Activated CD8-positive, alpha-beta memory T cell treated with anti-CD3 and anti-CD28 coated beads, Interleukin-2, amount 10 ng/mL, durations not matched to agents 7 days and 5 days (primary cell): ENCODE measurements around the gene C5. TPM values are rescaled to one million over a fixed set of nuclear protein-coding genes. Genes with fewer than 3 reads are reported as not detected.
A peak's percentile ranks its signal among the peaks of the same experiment; 100 is the strongest.

Experiments
- ATAC-seq: fragments of 150-1000 bp; cut with Tn5 transposase; one replicate; pipeline ENCODE4 v1.10.0; 2021; ENCODE audit warnings: moderate library complexity
- CTCF ChIA-PET: fragments of 350-600 bp; sonication (Branson Sonifier 250); formaldehyde crosslinking; loops from one replicate; lab custom pipeline; 2021; ENCODE audit warnings: antibody characterized with exemption; lab: Charles Lee
- DNase-seq: peaks from one replicate; pipeline ENCODE4 v3.0.0-alpha.2; 2020
- H3K27ac Mint-ChIP-seq: one replicate; pipeline ENCODE4 v1.8.0; 2021; ENCODE audit warnings: mild to moderate bottlenecking, mixed read lengths
- H3K27me3 Mint-ChIP-seq: one replicate; pipeline ENCODE4 v1.8.0; 2021; ENCODE audit warnings: mixed read lengths
- H3K36me3 Mint-ChIP-seq: one replicate; pipeline ENCODE4 v1.8.0; 2021; ENCODE audit warnings: mild to moderate bottlenecking, mixed read lengths
- H3K4me1 Mint-ChIP-seq: one replicate; pipeline ENCODE4 v1.8.0; 2021; ENCODE audit warnings: mixed read lengths
- H3K4me3 Mint-ChIP-seq: one replicate; pipeline ENCODE4 v1.8.0; 2021; ENCODE audit warnings: mild to moderate bottlenecking, moderate library complexity, mixed read lengths
- H3K9me3 Mint-ChIP-seq: one replicate; pipeline ENCODE4 v1.8.0; 2022; ENCODE audit warnings: low read depth, mixed read lengths
- total RNA-seq, 2 experiments: library from RNA; stranded (reverse); gene quantifications; one replicate each; pipeline ENCODE4 v1.2.3, GENCODE V29; 2021

The C5 gene
- total RNA-seq, 2 experiments from 2014 or later: 1.9 to 3.0 TPM

DNA sequence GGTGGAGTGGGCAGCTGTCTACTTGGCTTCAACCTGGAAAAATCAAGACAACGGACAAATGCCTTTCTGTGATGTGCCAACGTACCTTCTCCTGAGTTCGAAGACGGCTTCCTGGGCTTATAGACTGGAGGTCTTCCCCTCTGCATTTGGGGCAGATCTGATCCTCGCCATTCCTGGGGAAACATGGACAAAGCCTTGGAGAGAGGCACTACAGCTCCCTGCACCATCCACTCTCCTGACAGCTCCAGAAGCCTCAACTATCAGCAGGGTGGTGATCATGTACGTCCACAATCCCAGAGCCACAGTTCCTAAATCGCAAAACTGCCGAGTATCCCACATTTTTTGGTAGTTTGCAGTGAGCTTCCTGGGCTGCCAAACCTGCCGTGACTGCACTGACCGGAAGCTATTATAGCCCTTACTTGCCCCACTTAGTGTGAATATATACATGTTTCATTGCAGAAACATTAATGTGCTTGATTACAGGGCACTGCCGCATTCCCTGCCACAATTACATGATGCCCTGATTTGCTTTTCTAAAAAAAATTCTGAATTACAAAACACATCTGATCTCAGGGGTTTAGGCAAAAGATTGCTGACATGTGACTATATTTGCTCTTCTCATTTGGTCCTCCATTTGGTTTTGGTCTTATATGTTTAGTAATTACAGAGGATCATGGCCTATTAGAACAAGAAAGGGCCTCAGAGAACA is 126.3 kb downstream of the C5 start:
- CTCF ChIA-PET: interaction anchor here (0.8 to 4.1 kb wide), 13 partner anchors 7 to 55 kb away, joined by 3 to 22 read pairs (median 7); partner anchors contain the start of gene PHF19
- Mint-ChIP-seq H3K9me3 (no peaks in the 10 kb centered on the region), H3K4me1 (peaks cover 80% of the 10 kb centered on the region), H3K36me3 (peaks cover 67% of the 10 kb centered on the region), H3K4me3 (peak overlapping the region; percentile 92), H3K27ac (peak overlapping the region; percentile 100), H3K27me3 (no peaks in the 10 kb centered on the region)
- DNase-seq (no peak), ATAC-seq (no peak)

DNA sequence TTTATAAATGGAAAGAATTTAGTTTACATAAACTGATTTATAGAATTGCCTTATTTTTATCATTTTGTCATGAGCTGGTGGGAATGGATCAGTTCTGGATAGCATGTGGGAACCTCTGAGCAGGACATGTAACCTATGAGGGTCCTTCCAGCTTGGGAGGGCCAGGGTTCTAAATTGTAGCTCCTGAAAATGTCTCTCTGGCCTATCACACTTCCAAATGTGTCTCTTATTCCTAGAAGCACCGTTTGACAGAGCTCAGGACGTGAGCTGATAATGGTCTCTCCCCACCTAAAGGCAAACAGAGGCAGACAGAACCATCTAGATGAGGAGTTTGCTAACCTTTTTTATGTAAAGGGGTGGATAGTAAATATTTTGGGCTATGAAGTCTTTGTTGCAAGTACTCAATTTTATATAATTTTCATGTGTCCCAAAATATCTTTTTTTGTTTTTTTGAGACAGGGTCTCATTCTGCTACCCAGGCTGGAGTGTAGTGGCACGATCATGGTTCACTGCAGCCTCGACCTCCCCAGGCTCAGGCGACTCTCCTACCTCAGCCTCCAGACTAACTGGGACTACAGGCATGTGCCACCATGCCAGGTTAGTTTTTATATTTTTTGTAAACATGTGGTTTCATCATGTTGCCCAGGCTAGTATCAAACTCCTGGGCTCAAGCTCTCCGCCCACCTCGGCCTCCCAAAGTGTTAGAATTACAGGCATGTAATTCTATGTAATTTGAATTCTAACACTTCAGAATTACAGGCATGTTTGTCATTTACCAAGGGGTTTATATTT is 127.5 kb downstream of the C5 start:
- peak overlapping the region; percentile 100 for H3K27ac Mint-ChIP-seq
- peaks cover 75% of the 10 kb centered on the region for H3K36me3 Mint-ChIP-seq
- no peaks in the 10 kb centered on the region for H3K27me3 Mint-ChIP-seq
- CTCF ChIA-PET: interaction anchor here (0.9 to 3.6 kb wide), 8 partner anchors 9 to 54 kb away, joined by 3 to 14 read pairs (median 8); partner anchors contain the start of gene PHF19
- no peak for DNase-seq
- H3K4me1 Mint-ChIP-seq: peaks cover 81% of the 10 kb centered on the region
- H3K4me3 Mint-ChIP-seq: peak overlapping the region; percentile 92
- no peak for ATAC-seq
- no peaks in the 10 kb centered on the region for H3K9me3 Mint-ChIP-seq

- Mint-ChIP-seq H3K27me3 (no peaks in the 10 kb centered on the region), H3K4me3 (peak overlapping the region; percentile 92), H3K36me3 (peaks cover 84% of the 10 kb centered on the region), H3K9me3 (no peaks in the 10 kb centered on the region), H3K4me1 (peaks cover 81% of the 10 kb centered on the region), H3K27ac (peak overlapping the region; percentile 100)
- ATAC-seq (no peak), DNase-seq (no peak)
- CTCF ChIA-PET: interaction anchor here (0.7 to 3.6 kb wide), 11 partner anchors 10 to 166 kb away, joined by 3 to 14 read pairs (median 4); partner anchors contain the start of gene PHF19
Observed at GRCh38 chr9:120921661-120922181, 128.4 kb downstream of the C5 start.

DNA sequence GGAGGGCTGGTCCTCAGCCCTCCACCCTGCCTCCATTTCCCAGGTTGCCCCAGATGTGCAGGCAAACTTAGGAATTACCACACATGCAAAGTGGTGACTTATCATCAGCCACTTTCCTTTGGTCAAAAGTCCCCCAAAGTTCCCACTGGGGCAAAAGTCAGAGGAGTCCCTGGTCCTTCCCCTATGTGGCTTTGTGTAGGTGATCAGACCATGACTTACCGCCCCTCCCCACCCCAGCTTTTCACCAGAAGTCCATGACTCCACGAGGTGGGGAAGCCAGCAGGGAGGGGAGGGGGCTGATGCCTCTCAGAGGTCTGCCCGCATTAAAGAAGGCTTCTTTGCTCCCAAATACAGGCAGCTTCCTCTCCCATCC is 129.3 kb downstream of the C5 start:
- H3K27me3 Mint-ChIP-seq: no peaks in the 10 kb centered on the region
- H3K36me3 Mint-ChIP-seq: peaks cover 89% of the 10 kb centered on the region
- CTCF ChIA-PET: interaction anchor here (0.9 to 3.6 kb wide), 8 partner anchors 11 to 165 kb away, joined by 3 to 14 read pairs (median 4); no protein-coding TSS in a partner anchor
- peaks cover 84% of the 10 kb centered on the region for H3K4me1 Mint-ChIP-seq
- no peak for DNase-seq
- ATAC-seq: no peak
- peak overlapping the region; percentile 92 for H3K4me3 Mint-ChIP-seq
- H3K9me3 Mint-ChIP-seq: no peaks in the 10 kb centered on the region
- H3K27ac Mint-ChIP-seq: peak overlapping the region; percentile 100

DNA sequence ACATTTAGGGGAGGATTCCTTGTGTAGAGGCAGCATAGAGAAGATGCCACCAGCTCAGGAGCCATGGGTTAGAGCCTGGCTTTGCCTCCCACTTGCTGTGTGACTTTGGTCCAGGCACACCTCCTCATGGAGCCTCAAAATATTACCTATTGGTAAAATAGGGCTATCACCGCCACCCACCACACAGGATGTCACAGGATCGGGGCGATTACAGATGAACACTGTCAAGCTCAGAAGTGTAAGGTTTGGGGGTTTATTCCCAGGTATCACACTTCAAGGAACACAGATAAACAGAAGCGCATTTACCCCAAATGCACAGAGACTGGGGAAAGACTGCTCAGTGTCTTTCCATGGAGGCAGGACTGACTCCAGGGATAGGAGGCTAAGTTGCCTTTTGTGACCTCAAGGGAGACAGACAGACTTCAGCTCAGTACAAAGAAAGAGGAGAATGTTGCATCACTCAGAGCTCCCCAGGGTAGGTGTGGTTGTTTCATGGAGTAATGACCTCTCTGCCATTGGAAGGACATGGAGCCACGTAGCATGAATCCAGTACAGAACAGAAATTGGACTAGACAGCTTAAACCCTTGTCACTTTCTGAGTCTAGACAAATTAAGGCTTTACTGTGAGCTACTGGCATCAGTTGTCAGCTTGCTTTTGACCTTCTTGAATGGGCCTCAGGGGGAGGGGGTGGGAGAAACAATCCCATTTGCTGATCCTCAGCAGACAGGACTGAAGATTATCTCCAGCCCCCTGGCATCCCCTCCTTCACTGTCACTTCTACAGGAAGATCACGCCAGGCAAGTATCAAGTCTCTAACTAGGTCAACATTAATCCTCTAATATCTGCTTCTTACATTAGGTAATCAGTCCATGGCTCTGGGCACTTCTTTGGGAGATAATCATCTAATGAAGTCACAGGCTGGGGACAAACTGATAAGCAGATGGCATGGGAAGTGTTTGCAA is 130.0 kb downstream of the C5 start:
- peak overlapping the region; percentile 100 for H3K27ac Mint-ChIP-seq
- peak; percentile 17 for ATAC-seq

DNA sequence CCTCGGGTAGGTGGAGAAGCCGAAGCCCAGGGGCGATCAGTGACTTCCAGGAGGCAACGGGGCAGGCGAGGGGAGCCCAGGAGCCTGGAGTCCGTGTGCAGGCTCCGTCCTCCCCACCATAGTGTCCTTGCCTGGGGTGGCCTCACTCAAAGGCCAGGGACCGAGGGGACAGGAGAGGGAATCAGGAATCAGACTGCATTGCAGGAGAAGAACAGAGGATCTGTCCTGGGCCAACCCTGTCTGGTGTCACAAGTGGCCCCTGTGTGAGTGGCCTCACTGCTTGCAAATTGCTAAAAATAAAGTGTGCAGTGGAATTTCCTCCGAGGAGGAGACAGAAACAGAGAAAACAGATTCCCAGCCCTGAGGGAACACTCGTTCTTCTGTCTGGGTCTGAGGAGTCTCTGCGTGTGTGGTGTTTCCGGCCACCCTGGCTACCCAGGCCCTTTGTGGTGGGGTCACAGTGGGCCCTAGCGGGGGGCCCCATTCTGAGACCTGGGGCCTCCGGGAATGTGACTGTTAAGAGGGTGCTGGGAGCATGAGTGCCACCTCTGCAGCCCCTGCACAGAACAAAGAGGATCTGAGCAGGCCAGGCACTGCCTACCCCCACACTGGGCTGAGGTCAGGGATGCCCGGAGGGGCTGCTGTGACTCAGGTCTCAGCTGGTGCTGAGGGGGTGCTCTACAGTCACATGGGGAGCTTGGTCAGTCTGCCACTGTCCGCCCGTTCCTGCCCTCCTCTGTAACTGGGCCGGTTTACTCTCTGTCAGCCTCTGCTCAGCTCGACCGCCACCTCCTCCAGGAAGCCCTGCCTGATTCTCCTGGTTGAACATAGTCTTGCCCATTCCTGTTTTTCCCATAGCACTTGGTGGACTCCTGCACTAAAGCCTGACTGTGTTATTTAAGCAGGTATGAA is 130.9 kb downstream of the C5 start:
- peak overlapping the region; percentile 100 for H3K27ac Mint-ChIP-seq
- H3K36me3 Mint-ChIP-seq: peaks cover 84% of the 10 kb centered on the region
- ATAC-seq: peak; percentile 9

More for the DNA sequence above, 130.0 kb downstream of the C5 start:
- no peaks in the 10 kb centered on the region for H3K27me3 Mint-ChIP-seq
- H3K4me1 Mint-ChIP-seq: peaks cover 87% of the 10 kb centered on the region
- peaks cover 84% of the 10 kb centered on the region for H3K36me3 Mint-ChIP-seq
- peak overlapping the region; percentile 92 for H3K4me3 Mint-ChIP-seq
- CTCF ChIA-PET: interaction anchor here (0.8 to 3.6 kb wide), 15 partner anchors 9 to 164 kb away, joined by 3 to 14 read pairs (median 4); no protein-coding TSS in a partner anchor
- DNase-seq: peak; percentile 72
- H3K9me3 Mint-ChIP-seq: no peaks in the 10 kb centered on the region

GRCh38 chr9:120917929-120918762 is 131.9 kb downstream of the C5 start:
- CTCF ChIA-PET: interaction anchor here (1.2 to 3.0 kb wide), 4 partner anchors 8 to 154 kb away, joined by 3 to 22 read pairs (median 9); partner anchors contain the start of gene TRAF1
- Mint-ChIP-seq H3K27me3 (no peaks in the 10 kb centered on the region), H3K4me3 (peak overlapping the region; percentile 92), H3K27ac (peak overlapping the region; percentile 100), H3K9me3 (no peaks in the 10 kb centered on the region), H3K4me1 (peaks cover 84% of the 10 kb centered on the region), H3K36me3 (peaks cover 81% of the 10 kb centered on the region)
- ATAC-seq (no peak), DNase-seq (no peak)

More for the DNA sequence above, 130.9 kb downstream of the C5 start:
- Mint-ChIP-seq H3K4me1 (peaks cover 89% of the 10 kb centered on the region), H3K4me3 (peak overlapping the region; percentile 92), H3K27me3 (no peaks in the 10 kb centered on the region), H3K9me3 (no peaks in the 10 kb centered on the region)
- DNase-seq: no peak
- CTCF ChIA-PET: interaction anchor here (0.8 to 1.8 kb wide), 13 partner anchors 8 to 50 kb away, joined by 3 to 7 read pairs (median 4); no protein-coding TSS in a partner anchor

DNA sequence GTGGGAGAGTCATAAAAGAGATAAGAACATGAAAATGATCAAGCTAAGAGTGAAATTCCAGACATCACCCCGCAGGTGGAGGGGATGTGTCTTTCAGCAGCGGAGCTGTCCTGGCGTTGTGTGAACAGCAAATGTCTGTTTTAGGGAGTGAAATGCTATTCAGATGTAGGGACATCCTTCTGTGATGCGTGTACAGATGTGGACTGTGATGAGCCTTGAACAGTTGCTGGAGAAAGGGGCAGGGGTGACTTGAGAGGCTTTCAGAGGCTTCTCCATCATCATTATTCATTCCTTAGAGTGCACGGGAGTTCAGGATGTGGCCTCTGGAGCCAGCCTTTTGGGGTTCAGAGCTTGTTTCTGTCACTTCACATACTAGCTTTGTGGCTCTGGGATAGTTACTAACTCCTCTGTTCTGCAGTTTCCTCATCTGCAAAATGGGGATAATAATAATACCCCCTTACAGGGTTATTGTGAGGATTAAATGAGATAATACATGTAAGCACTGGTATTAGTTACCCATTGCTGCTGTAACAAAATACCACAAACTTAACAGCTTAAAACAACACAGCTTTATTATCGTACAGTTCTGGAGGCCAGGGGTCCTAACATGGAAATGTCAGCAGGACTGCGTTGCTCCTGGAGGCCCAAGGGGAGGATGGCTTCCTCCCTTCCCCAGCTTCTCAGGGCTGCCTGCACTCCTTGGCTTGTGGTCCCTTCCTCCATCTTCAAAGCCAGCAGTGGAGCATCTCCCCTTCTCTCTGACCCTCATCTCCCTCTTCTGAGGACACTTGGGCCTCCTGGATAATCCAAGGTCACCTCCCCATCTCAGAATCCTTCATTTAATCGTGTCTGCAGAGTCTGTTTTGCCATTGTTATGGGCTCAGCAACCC is 132.8 kb downstream of the C5 start:
- Mint-ChIP-seq H3K27ac (peak overlapping the region; percentile 79), H3K4me3 (peak overlapping the region; percentile 37), H3K9me3 (no peaks in the 10 kb centered on the region), H3K27me3 (no peaks in the 10 kb centered on the region), H3K4me1 (peaks cover 82% of the 10 kb centered on the region), H3K36me3 (peaks cover 80% of the 10 kb centered on the region)
- DNase-seq (no peak), ATAC-seq (no peak)
- CTCF ChIA-PET: interaction anchor here (1.0 to 3.0 kb wide), 9 partner anchors 9 to 161 kb away, joined by 3 to 22 read pairs (median 6); partner anchors contain the start of gene TRAF1

- Mint-ChIP-seq H3K9me3 (no peaks in the 10 kb centered on the region), H3K27ac (peak overlapping the region; percentile 79), H3K4me3 (peak overlapping the region; percentile 37), H3K4me1 (peaks cover 84% of the 10 kb centered on the region), H3K36me3 (peaks cover 80% of the 10 kb centered on the region), H3K27me3 (no peaks in the 10 kb centered on the region)
- CTCF ChIA-PET: interaction anchor here (0.8 to 3.0 kb wide), 11 partner anchors 9 to 161 kb away, joined by 3 to 22 read pairs (median 5); partner anchors contain the start of gene TRAF1
- no peak for DNase-seq
- ATAC-seq: no peak
Observed at GRCh38 chr9:120916588-120916987, 133.5 kb downstream of the C5 start.
